Adipocyte (in vitro differentiated cells): ENCODE results near the gene NAA60.
A peak's percentile ranks its signal among the peaks of the same experiment; 100 is the strongest.

ENCODE experiments used
- DNase-seq: peaks from one replicate; pipeline ENCODE4 v3.0.0-alpha.2; 2015; ENCODE audit warnings: low read depth
- H3K27me3 ChIP-seq: replicated peaks from 2 replicates; pipeline ENCODE4 v1.7.0; 2013; ENCODE audit warnings: mild to moderate bottlenecking, low read length, moderate library complexity; ENCODE audit not compliant: control insufficient read depth, insufficient read depth
- H3K36me3 ChIP-seq: 2 replicates; pipeline ENCODE4 v1.7.0; 2013; ENCODE audit warnings: low read length, mild to moderate bottlenecking, moderate library complexity; ENCODE audit not compliant: control insufficient read depth, insufficient read depth, severe bottlenecking
- H3K4me1 ChIP-seq: 2 replicates; pipeline ENCODE4 v1.7.0; 2013; ENCODE audit warnings: mild to moderate bottlenecking, low read length, moderate library complexity; ENCODE audit not compliant: control insufficient read depth, insufficient read depth
- H3K4me3 ChIP-seq: 2 replicates; pipeline ENCODE4 v1.7.0; 2013; ENCODE audit warnings: mild to moderate bottlenecking, low read length, moderate library complexity
- H3K9ac ChIP-seq: 2 replicates; pipeline ENCODE4 v1.7.0; 2013; ENCODE audit warnings: mild to moderate bottlenecking, low read length, moderate library complexity
- H3K9me3 ChIP-seq: 2 replicates; pipeline ENCODE4 v1.7.0; 2013; ENCODE audit warnings: mild to moderate bottlenecking, low read length, moderate library complexity; ENCODE audit not compliant: control insufficient read depth

Gene NAA60

DNA sequence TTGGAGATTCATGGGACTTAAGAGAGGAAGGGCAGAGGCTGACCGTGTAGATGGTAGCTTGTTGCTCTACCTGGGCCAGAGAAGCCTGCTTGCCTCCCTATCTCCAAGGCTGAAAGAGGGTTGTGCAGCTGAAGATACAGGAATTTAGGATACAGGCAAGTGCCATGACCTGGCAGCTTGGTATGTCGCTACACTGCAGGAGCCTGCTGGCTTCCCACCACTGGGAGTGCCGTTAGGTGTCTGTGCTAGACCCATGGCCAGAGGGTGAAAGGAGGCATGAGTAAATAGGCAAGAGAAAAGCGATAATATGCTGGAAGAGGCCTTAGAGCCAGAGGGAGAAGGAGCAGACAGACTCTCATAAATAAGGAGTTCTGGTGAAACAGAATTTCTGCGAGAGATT lies 10.6 kb downstream of the NAA60 start:
- DNase-seq = no peak
- Histone ChIP-seq H3K9me3 (no peaks in the 10 kb centered on the region), H3K4me3 (no peak overlapping the region), H3K4me1 (peaks cover 18% of the 10 kb centered on the region), H3K36me3 (peaks cover 9% of the 10 kb centered on the region), H3K9ac (no peak overlapping the region), H3K27me3 (no peaks in the 10 kb centered on the region)

DNA sequence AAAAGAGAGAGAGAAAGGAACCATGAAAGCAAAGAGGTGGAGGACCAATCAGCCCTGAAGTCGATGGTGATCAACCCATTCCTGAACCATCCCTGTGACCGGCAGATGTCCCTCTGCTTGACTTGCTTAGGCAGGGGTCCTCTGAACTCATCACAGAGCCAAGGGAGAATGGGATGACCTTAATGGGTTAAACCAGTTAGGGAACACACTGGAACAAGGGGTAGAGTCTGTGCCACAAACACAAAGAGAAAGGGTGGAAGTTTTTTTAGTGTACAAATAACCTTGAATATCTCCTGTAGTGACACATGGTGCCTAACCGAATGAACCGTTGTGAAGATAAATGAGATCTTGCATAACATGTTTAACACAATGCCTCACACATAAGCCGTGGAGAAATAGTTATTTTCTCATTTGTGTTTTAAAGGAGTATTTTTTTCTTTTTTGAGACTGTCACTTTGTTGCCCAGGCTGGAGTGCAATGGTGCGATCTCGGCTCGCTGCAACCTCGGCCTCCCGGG lies 11.2 kb downstream of the NAA60 start:
- H3K27me3 ChIP-seq = no peaks in the 10 kb centered on the region
- no peaks in the 10 kb centered on the region for H3K9me3 ChIP-seq
- peaks cover 9% of the 10 kb centered on the region for H3K36me3 ChIP-seq
- H3K4me3 ChIP-seq = no peak overlapping the region
- H3K4me1 ChIP-seq = peaks cover 24% of the 10 kb centered on the region
- no peak overlapping the region for H3K9ac ChIP-seq
- no peak for DNase-seq

DNA sequence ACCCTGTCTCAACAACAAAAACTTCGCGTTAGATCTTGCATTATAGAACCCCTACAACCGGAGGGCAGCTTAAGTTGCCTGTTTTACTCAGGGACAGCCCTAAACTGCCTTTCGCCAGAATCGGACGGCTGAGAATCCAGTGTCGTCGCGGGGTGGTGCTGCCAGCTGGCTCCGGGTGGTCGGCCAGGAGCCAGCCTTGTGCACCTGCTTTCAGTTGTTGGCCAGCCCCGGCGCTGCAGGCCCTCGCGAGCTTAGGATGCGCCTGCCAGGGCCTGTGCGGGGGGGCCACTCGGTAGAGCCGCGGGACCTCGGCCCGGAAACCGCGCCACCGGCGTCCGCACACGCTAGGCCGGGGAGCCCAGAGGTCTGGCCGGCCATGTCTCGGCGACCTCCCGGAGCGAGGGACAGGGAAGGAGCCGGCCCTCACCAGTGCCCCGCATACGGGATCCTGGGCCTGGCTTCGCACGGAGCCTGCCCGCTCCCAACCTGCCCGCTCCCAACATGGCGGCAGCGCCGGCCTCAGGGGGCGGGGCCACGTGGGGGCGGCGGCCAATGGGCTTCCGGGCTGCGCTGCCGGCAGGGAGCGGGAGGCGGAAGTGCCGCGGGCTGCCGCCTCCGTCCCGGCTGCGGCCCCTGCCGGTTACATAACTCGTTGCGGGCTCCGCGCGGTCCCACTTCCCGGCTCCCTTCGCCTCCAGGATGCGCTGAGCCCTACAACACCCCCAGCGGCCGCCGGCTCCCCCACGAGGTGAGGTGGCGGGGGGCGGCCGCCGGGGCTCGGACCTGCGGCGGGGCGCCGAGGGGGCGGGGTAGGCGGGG lies 14.2 kb downstream of the NAA60 start:
- H3K9ac ChIP-seq = peak overlapping the region; percentile 98
- H3K4me1 ChIP-seq = peaks cover 44% of the 10 kb centered on the region
- H3K36me3 ChIP-seq = no peaks in the 10 kb centered on the region
- DNase-seq = peak; percentile 96
- H3K9me3 ChIP-seq = no peaks in the 10 kb centered on the region
- peak overlapping the region; percentile 88 for H3K4me3 ChIP-seq
- H3K27me3 ChIP-seq = no peaks in the 10 kb centered on the region

DNA sequence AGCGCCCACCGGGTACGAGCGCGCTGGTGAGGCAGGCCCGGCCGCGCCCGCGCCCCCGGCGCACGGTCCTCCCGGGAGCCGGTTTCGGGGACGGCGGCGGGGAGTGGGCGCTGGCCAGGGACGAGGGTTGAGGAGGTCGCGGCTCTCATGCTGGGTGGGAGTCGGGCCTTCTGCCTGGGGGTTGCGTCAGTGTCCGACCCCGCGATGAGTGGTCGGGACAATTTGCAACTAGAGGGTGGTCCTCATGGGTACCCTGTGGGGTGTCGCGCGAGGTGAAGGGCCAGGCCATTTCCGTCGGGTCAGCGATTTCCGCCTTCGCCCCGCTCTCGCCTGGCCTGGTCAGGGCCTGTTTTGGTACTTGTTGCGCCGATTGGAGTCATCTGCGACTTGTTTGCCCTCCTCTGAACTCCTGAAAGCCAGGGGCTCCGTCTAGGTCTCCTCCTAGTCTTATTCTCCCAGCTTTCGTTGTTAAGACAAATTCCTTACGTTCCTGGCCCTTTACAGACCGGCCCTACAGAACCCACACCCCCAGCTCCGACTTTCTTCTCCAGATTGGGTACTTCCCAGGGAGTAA lies 14.9 kb downstream of the NAA60 start:
- peak; percentile 73 for DNase-seq
- H3K27me3 ChIP-seq = no peaks in the 10 kb centered on the region
- peak overlapping the region; percentile 88 for H3K4me3 ChIP-seq
- H3K9me3 ChIP-seq = no peaks in the 10 kb centered on the region
- peaks cover 45% of the 10 kb centered on the region for H3K4me1 ChIP-seq
- no peaks in the 10 kb centered on the region for H3K36me3 ChIP-seq
- H3K9ac ChIP-seq = peak overlapping the region; percentile 98

- peaks cover 45% of the 10 kb centered on the region for H3K4me1 ChIP-seq
- no peaks in the 10 kb centered on the region for H3K27me3 ChIP-seq
- H3K9me3 ChIP-seq = no peaks in the 10 kb centered on the region
- H3K36me3 ChIP-seq = no peaks in the 10 kb centered on the region
- peak; percentile 60 for DNase-seq
- peak overlapping the region; percentile 88 for H3K4me3 ChIP-seq
- H3K9ac ChIP-seq = peak overlapping the region; percentile 98
Observed at GRCh38 chr16:3458852-3459361, 15.4 kb downstream of the NAA60 start.

GRCh38 chr16:3459401-3460090 lies 16.1 kb downstream of the NAA60 start:
- Histone ChIP-seq H3K36me3 (no peaks in the 10 kb centered on the region), H3K9ac (peak overlapping the region; percentile 98), H3K4me3 (peak overlapping the region; percentile 88), H3K4me1 (peaks cover 46% of the 10 kb centered on the region), H3K9me3 (no peaks in the 10 kb centered on the region), H3K27me3 (no peaks in the 10 kb centered on the region)
- peak; percentile 28 for DNase-seq

DNA sequence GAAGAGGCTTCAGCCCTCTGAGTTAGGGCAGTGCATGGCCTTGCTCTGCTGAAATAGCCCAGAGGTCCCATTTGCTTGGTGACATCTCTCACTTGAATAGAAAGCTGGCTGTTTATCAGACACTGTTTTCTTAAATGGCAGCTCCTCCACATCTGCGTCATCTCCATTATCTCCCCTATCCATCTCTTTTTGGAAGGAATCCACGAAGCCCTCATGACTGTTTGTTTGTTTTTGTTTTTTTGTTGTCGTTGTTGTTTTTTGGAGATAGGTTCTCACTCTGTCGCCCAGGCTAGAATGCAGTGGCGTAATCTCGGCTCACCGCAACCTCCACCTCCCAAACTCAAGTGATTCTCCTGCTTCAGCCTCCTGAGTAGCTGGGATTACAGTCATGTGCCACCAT lies 16.6 kb downstream of the NAA60 start:
- Histone ChIP-seq H3K9me3 (no peaks in the 10 kb centered on the region), H3K27me3 (no peaks in the 10 kb centered on the region), H3K4me1 (peaks cover 48% of the 10 kb centered on the region), H3K4me3 (peak overlapping the region; percentile 88), H3K9ac (peak overlapping the region; percentile 98), H3K36me3 (no peaks in the 10 kb centered on the region)
- DNase-seq = no peak

DNA sequence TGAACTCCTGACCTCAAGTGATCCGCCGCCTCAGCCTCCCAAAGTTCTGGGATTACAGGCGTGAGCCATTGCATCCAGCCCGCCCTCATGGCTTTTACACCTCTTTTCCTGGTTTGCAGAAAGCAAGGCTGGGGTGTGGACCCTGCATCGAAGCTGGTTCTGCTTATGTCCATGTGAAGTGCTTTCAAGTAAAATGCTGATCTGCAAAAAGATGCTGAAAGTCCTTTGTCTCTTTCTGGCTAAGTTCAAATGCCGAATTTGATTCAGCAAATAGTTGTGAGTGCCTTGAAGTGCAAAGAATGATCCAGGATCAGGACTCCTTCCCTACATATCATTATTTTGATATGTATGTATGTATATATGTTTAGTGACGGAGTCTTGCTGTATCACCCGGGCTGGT lies 17.1 kb downstream of the NAA60 start:
- Histone ChIP-seq H3K9me3 (no peaks in the 10 kb centered on the region), H3K27me3 (no peaks in the 10 kb centered on the region), H3K4me3 (no peak overlapping the region), H3K36me3 (peaks cover 2% of the 10 kb centered on the region), H3K4me1 (peaks cover 48% of the 10 kb centered on the region), H3K9ac (no peak overlapping the region)
- no peak for DNase-seq

- DNase-seq = no peak
Observed at GRCh38 chr16:3461151-3461550, 17.7 kb downstream of the NAA60 start.

GRCh38 chr16:3465301-3465700 lies 21.8 kb downstream of the NAA60 start:
- no peak overlapping the region for H3K4me3 ChIP-seq

More at GRCh38 chr16:3461151-3461550, 17.7 kb downstream of the NAA60 start:
- Histone ChIP-seq H3K9ac (no peak overlapping the region), H3K36me3 (peaks cover 8% of the 10 kb centered on the region), H3K27me3 (no peaks in the 10 kb centered on the region), H3K4me1 (peaks cover 45% of the 10 kb centered on the region), H3K4me3 (no peak overlapping the region), H3K9me3 (no peaks in the 10 kb centered on the region)

More at GRCh38 chr16:3465301-3465700, 21.8 kb downstream of the NAA60 start:
- Histone ChIP-seq H3K9me3 (no peaks in the 10 kb centered on the region), H3K36me3 (peaks cover 12% of the 10 kb centered on the region), H3K9ac (no peak overlapping the region), H3K27me3 (no peaks in the 10 kb centered on the region), H3K4me1 (peaks cover 19% of the 10 kb centered on the region)
- no peak for DNase-seq
